Measurements from ENCODE around the gene ADAM10. TPM values are rescaled to one million over a fixed set of nuclear protein-coding genes. Genes with fewer than 3 reads are reported as not detected.

Gene ADAM10
- total and polyA plus RNA-seq, 2 of the 4 experiments (the other 2 are of a cell fraction), result 110 to 185 TPM

- Histone ChIP-seq H3K4ac (ENCODE audit: low read depth, low read length) (no peak overlapping the region), H3K9me3 (ENCODE audit: control insufficient read depth, insufficient read depth, low read length) (no peaks in the 10 kb centered on the region), H3K9me1 (ENCODE audit: insufficient read depth, low read length) (peaks cover 3% of the 10 kb centered on the region; the same call in 1 of the 2 replicates), H3K23ac (ENCODE audit: low read depth, low read length) (no peak overlapping the region), H3K9ac (ENCODE audit: low read depth, low read length) (no peak overlapping the region), H3K18ac (ENCODE audit: low read depth, low read length) (no peak overlapping the region), H2BK20ac (ENCODE audit: low read depth, low read length) (no peak overlapping the region), H3K79me1 (ENCODE audit: low read depth in 1 of 2, low read length in 2 of 2) (peaks cover 6 to 9% of the 10 kb centered on the region in 2 experiments; a peak in 3 of 4 replicates), H3K4me1 (ENCODE audit: control insufficient read depth, insufficient read depth, low read length) (no peaks in the 10 kb centered on the region), H3K4me2 (ENCODE audit: low read depth, low read length) (no peak overlapping the region), H2AK9ac (replicated peaks; ENCODE audit: low read depth, low read length, poor library complexity) (no peak overlapping the region), H3K14ac (replicated peaks; ENCODE audit: low read depth, low read length) (no peak overlapping the region), H4K8ac (ENCODE audit: low read depth in 2 of 2, low read length in 2 of 2) (no peak overlapping the region), H3K4me3 (ENCODE audit: insufficient read depth, low read depth, low read length) (no peak overlapping the region), H3K36me3 (ENCODE audit: control insufficient read depth, insufficient read depth, low read length) (peaks cover 11% of the 10 kb centered on the region), H3K27ac (ENCODE audit: insufficient read depth, low read length) (no peak overlapping the region), H2BK15ac (ENCODE audit: low read depth, low read length) (no peak overlapping the region), H4K91ac (ENCODE audit: insufficient read depth, low read depth, low read length) (no peak overlapping the region), H4K20me1 (ENCODE audit: insufficient read depth, low read length) (no peaks in the 10 kb centered on the region), H2BK5ac (ENCODE audit: low read depth, low read length, poor library complexity, severe bottlenecking) (no peak overlapping the region), H4K5ac (ENCODE audit: low read depth, low read length) (no peak overlapping the region), H3K56ac (ENCODE audit: extremely low read depth, insufficient read depth, low read length) (no peak overlapping the region), H2AK5ac (ENCODE audit: low read depth, low read length) (no peak overlapping the region), H3K27me3 (ENCODE audit: control insufficient read depth, insufficient read depth, low read length) (no peaks in the 10 kb centered on the region), H2BK120ac (ENCODE audit: low read depth, low read length) (no peak overlapping the region), H2AFZ (replicated peaks; ENCODE audit: low read length, poor library complexity) (no peak overlapping the region)
- CTCF ChIA-PET, result no interaction called here
- dilution Hi-C loops (cut with HindIII; ENCODE audit: low sequenced_read_pairs, unreplicated experiment), result no loop called here
- no TSS peak for BruUV-seq (replicated peaks)
- no peak for DNase-seq
- POLR2A ChIA-PET (ENCODE audit: unreplicated experiment), result no interaction called here
- intact Hi-C loops (cut with micrococcal nuclease), result no loop called here
- no peak for TF ChIP-seq MAFK (IDR thresholded peaks at IDR 0.05; ENCODE audit: low read depth, low read length)
- TF ChIP-seq RAD21 (IDR thresholded peaks at IDR 0.05; ENCODE audit: low read length), result no peak
- no peak for TF ChIP-seq POLR2A (IDR thresholded peaks at IDR 0.05; ENCODE audit: low read depth, low read length)
- no CpG with 5 or more reads among the region's 5 CpGs for WGBS, 2 experiments (ENCODE audit: extremely low coverage in 2 of 2, insufficient read length in 1 of 2)
- in situ Hi-C loops (cut with MboI; ENCODE audit: low sequenced_read_pairs), result no loop called here
- ATAC-seq (ENCODE audit: low read depth), result no peak
Measured at GRCh38 chr15:58643996-58644395, 105.5 kb downstream of the ADAM10 start.
